ENCODE measurements around the gene KCND2. TPM values are rescaled to one million over a fixed set of nuclear protein-coding genes. Genes with fewer than 3 reads are reported as not detected.
A peak's percentile ranks its signal among the peaks of the same experiment; 100 is the strongest.
"Not testable (repeated sequence)": the region's sequence is repeated elsewhere in the genome, so short reads cannot be mapped to it uniquely, and the experiment has no call there.

Gene KCND2
- total RNA-seq, 2 experiments from 2014 or later, result not detected

DNA sequence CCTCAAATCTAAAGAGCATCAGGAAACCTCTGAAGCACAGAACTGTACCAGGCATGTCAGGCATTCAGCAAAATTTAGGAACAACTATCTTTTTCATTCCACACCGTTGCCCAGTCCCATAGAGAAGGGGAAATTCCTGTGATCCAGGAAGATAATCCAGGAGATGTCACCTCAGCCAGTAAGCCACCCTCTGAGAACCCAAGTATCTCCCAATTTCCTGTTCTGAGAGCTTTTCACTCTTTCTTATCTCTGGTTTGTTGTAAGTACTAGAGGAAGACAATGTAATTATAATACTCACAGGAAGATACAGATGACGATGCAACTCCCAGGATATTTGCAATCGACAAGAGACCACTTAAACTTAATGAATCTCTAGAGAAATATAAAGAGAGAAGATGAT, 487.9 kb downstream of the KCND2 start:
- POLR2A ChIA-PET, result no interaction called here
- Mint-ChIP-seq H3K27ac (no peak overlapping the region), H3K27me3 (peaks cover 5% of the 10 kb centered on the region), H3K36me3 (ENCODE audit: low read depth) (no peaks in the 10 kb centered on the region), H3K4me3 (no peak overlapping the region), H3K9me3 (no peaks in the 10 kb centered on the region), H3K4me1 (no peaks in the 10 kb centered on the region)
- CTCF ChIA-PET, result interaction anchor here (1.8 kb wide), 1 partner anchor 32 kb away, joined by 4 read pairs; no protein-coding TSS in a partner anchor
- DNase-seq, result no peak

DNA sequence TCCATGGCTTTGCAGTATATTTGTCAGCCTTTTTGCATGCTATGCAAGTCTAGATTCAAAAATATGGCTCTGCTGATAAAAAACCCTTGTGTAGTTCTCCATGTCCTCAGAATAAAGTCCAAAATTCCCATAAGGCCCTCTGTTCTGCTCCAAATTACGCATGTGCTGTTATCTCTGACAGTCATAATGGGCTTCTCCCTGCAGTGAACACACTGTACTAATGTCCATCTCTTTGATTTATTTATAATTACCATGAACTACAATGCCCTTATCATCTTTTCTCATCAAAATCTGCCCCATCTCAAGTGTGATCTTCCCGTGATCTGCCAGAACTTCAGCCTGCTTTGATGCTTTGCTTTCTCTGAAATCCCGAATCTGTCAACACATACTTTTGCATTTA, 497.2 kb downstream of the KCND2 start:
- no peak for DNase-seq
- POLR2A ChIA-PET, result no interaction called here
- CTCF ChIA-PET, result no interaction called here
- no peaks in the 10 kb centered on the region for H3K36me3 Mint-ChIP-seq (ENCODE audit: low read depth)
- H3K4me3 Mint-ChIP-seq, result no peak overlapping the region
- H3K27ac Mint-ChIP-seq, result no peak overlapping the region
- H3K9me3 Mint-ChIP-seq, result no peaks in the 10 kb centered on the region
- no peaks in the 10 kb centered on the region for H3K4me1 Mint-ChIP-seq
- H3K27me3 Mint-ChIP-seq, result no peaks in the 10 kb centered on the region

DNA sequence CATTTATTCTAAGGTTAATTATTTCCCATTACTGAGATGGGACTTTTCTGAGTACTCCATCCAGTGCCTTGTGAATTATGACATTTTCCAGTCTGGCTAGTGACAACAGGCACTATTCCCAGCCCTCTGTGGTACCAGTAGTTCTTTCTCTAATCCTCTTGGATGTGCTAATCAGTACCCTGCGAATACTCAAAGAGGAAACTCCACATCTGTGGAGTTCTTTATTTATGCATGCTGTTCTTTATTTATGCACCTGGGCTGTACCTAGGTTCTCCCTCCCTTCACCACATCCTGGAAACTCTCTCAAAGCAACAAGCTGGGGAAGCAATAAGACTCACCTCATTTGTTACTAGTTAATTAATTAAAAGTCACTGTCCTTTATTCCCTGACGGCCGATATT, 501.5 kb downstream of the KCND2 start:
- Mint-ChIP-seq H3K27ac (no peak overlapping the region), H3K36me3 (ENCODE audit: low read depth) (no peaks in the 10 kb centered on the region), H3K4me1 (no peaks in the 10 kb centered on the region), H3K27me3 (no peaks in the 10 kb centered on the region), H3K4me3 (no peak overlapping the region), H3K9me3 (no peaks in the 10 kb centered on the region)
- ChIA-PET CTCF (no interaction called here), POLR2A (no interaction called here)
- no peak for DNase-seq

DNA sequence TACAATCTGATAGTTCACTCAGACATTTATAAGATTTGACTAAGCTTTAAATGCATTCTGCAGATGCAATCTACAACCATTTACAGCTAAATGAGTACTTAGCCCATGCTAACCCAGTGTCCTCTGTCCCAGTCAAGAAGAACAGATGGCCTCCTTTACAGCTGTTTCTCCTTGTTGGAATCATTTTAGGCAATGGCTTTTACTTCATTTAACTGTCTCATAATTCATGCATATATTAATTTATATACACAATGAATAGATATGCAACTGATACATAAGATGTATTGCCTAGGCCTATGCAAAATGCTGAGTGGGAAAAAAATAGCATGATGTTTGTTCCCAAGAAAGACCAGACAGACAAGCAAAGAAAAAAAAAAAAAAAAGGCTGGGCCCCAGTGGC, 502.8 kb downstream of the KCND2 start:
- H3K4me3 Mint-ChIP-seq, result no peak overlapping the region
- H3K4me1 Mint-ChIP-seq, result no peaks in the 10 kb centered on the region

DNA sequence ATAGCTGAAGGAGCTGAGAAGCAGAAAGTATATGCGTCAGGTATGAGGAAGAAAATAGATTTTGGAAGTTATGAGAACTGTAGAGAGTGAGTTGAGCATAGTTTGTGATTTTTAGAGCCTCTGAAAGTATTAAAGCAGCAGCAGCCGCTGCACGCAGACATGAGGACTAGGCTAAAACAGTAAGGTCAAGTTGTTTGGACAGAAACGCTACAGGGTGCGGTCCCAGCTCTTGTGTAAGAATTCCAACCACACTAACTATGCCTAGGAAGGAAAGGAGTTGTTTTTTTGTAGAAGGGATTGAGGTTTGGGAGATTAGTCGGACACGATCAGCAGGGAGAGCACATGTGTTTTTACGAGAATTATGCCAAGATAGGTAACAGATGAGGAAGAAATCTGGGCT, 506.1 kb downstream of the KCND2 start:
- H3K27me3 Mint-ChIP-seq; CTCF ChIA-PET; DNase-seq; POLR2A ChIA-PET; H3K4me3 Mint-ChIP-seq; H3K4me1 Mint-ChIP-seq; H3K27ac Mint-ChIP-seq; H3K36me3 Mint-ChIP-seq (ENCODE audit: low read depth); H3K9me3 Mint-ChIP-seq: not testable (repeated sequence)

More for the DNA sequence above, 502.8 kb downstream of the KCND2 start:
- Mint-ChIP-seq H3K9me3 (no peaks in the 10 kb centered on the region), H3K27me3 (no peaks in the 10 kb centered on the region), H3K27ac (no peak overlapping the region), H3K36me3 (ENCODE audit: low read depth) (no peaks in the 10 kb centered on the region)
- POLR2A ChIA-PET, result no interaction called here
- no peak for DNase-seq
- CTCF ChIA-PET, result interaction anchor here (0.8 to 1.4 kb wide), 2 partner anchors 8 to 17 kb away, joined by 3 read pairs; no protein-coding TSS in a partner anchor

DNA sequence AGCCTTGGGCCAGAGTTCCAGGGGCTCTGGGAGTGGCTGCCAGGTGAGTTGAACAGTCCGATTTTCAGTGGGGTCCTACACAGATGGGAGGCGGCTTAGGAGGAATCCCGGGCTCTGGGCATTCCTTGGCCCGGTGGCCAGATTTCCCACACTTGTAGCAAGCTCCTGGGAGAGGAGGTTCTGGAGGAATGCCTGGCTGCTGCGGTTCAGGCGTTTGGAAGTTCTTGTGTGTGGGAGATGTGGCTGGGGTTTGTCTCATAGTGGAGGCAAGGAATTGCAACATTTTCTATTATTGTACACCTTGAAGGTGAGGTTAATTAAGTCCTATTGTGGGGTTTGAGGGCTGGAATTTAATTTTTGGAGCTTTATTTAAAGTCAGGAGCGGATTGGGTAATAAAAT, 507.5 kb downstream of the KCND2 start:
- H3K9me3 Mint-ChIP-seq; CTCF ChIA-PET; H3K4me1 Mint-ChIP-seq; H3K27ac Mint-ChIP-seq; H3K4me3 Mint-ChIP-seq; DNase-seq; H3K36me3 Mint-ChIP-seq (ENCODE audit: low read depth); POLR2A ChIA-PET; H3K27me3 Mint-ChIP-seq: not testable (repeated sequence)

DNA sequence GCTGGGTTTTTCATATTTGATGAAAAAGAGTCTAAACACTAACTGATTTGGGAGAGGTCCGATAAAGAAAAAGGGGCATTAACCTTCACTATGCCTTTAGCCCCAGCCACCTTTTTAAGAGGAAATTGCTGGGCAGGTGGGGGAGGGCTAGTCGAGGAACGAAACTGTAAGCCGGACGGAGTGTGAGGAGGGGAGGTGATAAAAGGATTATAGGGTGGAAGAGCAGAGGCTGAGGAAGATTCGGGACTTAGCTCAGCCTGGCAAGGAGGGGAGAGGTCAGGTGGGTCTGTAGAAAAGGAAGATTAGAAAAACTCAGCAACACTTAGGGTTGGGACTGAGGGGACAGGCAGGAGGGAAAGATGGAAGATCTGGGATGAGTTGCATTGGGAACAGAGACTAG, 508.0 kb downstream of the KCND2 start:
- no peak overlapping the region for H3K27ac Mint-ChIP-seq
- ChIA-PET POLR2A (no interaction called here), CTCF (no interaction called here)
- no peaks in the 10 kb centered on the region for H3K4me1 Mint-ChIP-seq
- H3K4me3 Mint-ChIP-seq, result no peak overlapping the region
- no peaks in the 10 kb centered on the region for H3K36me3 Mint-ChIP-seq (ENCODE audit: low read depth)
- no peaks in the 10 kb centered on the region for H3K9me3 Mint-ChIP-seq
- no peak for DNase-seq
- H3K27me3 Mint-ChIP-seq, result peaks cover 1% of the 10 kb centered on the region

DNA sequence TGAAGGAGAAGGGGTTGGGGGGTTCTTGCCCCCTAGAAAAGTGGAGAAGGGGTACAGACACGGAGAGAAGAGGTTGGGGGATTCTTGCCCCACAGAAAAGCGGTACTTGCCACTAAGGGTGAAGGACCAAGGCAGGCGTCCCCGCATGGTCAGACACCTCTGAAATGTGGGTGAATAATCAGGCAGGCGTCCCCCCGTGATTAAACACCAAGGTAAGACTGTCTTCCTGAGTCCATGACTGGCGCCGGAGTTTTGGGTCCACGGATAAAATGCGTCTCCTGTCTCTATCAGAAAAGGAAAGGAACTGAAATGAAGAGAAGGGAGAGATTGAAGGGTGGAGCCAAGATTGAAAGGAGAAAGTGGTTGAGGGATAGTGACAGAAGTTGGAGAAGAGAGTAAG, 508.9 kb downstream of the KCND2 start:
- POLR2A ChIA-PET; H3K36me3 Mint-ChIP-seq (ENCODE audit: low read depth); H3K4me1 Mint-ChIP-seq; H3K9me3 Mint-ChIP-seq; DNase-seq; H3K27ac Mint-ChIP-seq; H3K4me3 Mint-ChIP-seq; H3K27me3 Mint-ChIP-seq: not testable (repeated sequence)
- CTCF ChIA-PET, result interaction anchor here (1.1 kb wide), 1 partner anchor 10 kb away, joined by 3 read pairs; no protein-coding TSS in a partner anchor

DNA sequence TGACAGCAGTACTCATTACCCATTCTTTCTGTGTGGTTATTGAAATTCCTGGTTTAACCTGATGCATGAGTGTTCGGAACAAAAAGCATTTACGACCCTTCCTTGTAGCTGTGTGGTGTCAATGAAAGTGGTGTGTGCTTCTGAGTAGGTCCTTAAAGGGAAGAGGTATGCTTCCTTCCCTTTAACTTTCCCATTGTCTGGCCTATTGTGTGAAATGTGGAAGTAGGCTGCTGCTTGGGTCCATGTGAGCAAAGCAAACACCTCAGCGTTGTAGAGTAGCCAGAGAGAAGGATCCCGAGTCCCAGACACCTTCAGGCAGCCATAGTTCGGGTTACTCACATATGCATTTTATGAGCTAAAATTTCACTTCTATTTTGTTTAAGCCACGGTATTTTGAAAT, 510.3 kb downstream of the KCND2 start:
- no peaks in the 10 kb centered on the region for H3K4me1 Mint-ChIP-seq
- H3K4me3 Mint-ChIP-seq, result no peak overlapping the region
- no peak for DNase-seq
- no peaks in the 10 kb centered on the region for H3K9me3 Mint-ChIP-seq
- ChIA-PET POLR2A (no interaction called here), CTCF (interaction anchor here (0.5 to 0.6 kb wide), 2 partner anchors 308 to 766 kb away, joined by 3 read pairs; no protein-coding TSS in a partner anchor)
- H3K36me3 Mint-ChIP-seq (ENCODE audit: low read depth), result no peaks in the 10 kb centered on the region
- H3K27ac Mint-ChIP-seq, result no peak overlapping the region
- peaks cover 2% of the 10 kb centered on the region for H3K27me3 Mint-ChIP-seq

DNA sequence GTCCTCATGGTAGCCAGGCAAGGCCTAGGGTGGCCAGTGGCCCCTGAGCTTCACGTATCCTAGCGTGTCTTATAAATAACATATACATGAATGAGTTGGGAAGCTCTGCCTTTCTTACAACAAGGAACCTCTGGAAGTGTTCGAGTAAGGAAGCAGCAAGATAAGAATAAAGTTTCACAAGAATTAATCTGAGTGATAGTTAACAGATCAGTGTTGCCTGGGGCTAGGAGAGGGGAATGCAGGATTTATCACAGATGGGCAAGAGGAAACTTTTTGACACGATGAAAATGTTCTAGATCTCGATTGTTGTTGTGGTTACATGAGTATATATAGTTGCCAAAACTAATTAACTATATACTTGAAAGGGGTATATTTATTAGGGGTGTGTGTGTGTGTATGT, 510.7 kb downstream of the KCND2 start:
- Mint-ChIP-seq H3K36me3 (ENCODE audit: low read depth) (no peaks in the 10 kb centered on the region), H3K27ac (no peak overlapping the region), H3K4me3 (no peak overlapping the region), H3K4me1 (no peaks in the 10 kb centered on the region), H3K9me3 (no peaks in the 10 kb centered on the region), H3K27me3 (peaks cover 2% of the 10 kb centered on the region)
- no peak for DNase-seq
- POLR2A ChIA-PET, result no interaction called here
- CTCF ChIA-PET, result interaction anchor here (0.5 kb wide), 1 partner anchor 307 kb away, joined by 3 read pairs; no protein-coding TSS in a partner anchor

DNA sequence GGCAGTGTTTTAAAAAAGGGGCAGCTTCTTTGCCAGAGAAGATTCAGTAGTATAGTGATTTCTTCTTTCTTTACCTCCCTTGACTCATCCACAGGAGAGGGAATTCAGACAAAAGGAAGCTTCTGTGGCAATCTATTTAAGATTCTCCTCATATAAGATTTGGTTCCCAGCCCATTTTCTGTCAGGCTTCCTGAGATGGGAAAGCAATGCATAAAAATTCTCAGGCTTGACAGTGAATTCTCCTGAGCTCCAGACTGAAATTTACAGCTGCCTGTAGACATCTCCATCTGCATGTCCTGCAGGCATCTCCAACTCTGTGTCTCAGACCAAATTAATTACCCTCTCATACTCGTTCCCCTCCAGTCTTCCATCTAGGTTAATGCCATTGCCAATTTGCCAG, 512.1 kb downstream of the KCND2 start:
- Mint-ChIP-seq H3K36me3 (ENCODE audit: low read depth) (no peaks in the 10 kb centered on the region), H3K9me3 (no peaks in the 10 kb centered on the region), H3K4me3 (no peak overlapping the region), H3K27me3 (peaks cover 2% of the 10 kb centered on the region), H3K4me1 (no peaks in the 10 kb centered on the region), H3K27ac (no peak overlapping the region)
- POLR2A ChIA-PET, result no interaction called here
- CTCF ChIA-PET, result no interaction called here
- no peak for DNase-seq

DNA sequence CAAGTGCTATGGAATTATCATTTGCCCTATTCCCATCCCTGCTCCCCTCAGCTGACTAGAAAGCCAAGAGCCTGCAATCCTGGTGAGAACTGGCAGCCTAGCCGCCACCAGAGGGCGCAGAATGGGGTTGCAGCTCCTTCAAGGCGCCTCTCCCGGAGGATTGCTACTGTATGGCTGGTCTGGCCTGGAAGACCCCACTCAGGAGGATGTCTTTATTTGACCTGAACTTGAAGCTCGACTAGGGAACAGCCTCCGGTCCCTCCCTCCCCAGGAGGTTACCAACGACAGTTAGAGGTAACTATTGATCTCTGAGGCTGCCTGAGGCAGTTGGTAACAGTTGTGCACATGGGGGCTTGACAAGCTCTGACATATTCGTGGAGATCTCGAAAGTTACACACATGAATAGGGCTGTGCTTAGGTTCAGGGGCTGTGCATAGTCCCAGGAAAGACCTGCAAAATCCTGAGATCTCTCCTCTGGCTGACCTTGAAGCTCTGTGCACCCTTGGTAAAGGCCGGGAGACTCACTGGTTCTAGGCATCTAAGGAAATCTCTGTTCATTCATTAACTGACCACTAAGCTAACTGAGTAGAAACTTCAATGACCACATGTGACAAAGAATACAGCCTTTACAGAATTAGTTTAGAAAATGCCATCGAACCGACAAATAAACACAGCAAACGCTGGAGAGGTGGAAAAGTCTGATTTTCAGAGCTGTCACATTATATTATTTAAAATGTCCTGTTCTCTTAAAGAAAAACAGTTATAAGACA, 519.3 kb downstream of the KCND2 start:
- CTCF ChIA-PET, result interaction anchor here (0.9 to 1.8 kb wide), 7 partner anchors 8 to 289 kb away, joined by 3 to 8 read pairs (median 4); no protein-coding TSS in a partner anchor
- H3K9me3 Mint-ChIP-seq, result no peaks in the 10 kb centered on the region
- no peaks in the 10 kb centered on the region for H3K4me1 Mint-ChIP-seq
- no peak overlapping the region for H3K4me3 Mint-ChIP-seq
- no peaks in the 10 kb centered on the region for H3K36me3 Mint-ChIP-seq (ENCODE audit: low read depth)
- H3K27ac Mint-ChIP-seq, result no peak overlapping the region
- DNase-seq, result peak; percentile 55
- peaks cover 8% of the 10 kb centered on the region for H3K27me3 Mint-ChIP-seq
- POLR2A ChIA-PET, result interaction anchor here (0.7 kb wide), 1 partner anchor 284 kb away, joined by 4 read pairs; no protein-coding TSS in a partner anchor

DNA sequence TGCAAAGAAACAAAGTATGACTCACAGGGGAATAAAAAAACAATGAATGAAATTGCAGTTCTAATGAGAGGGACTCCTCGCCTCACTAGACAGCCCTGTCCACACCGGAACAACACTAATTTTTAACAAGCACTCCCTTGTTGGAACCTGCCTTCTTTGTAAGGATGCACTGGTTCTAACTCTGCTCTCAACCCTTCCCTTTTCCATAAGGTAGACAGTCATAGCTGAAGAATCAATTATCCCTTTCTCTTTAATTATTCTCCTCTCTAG, 519.8 kb downstream of the KCND2 start:
- no peak overlapping the region for H3K27ac Mint-ChIP-seq
- H3K36me3 Mint-ChIP-seq (ENCODE audit: low read depth), result no peaks in the 10 kb centered on the region
- ChIA-PET CTCF (interaction anchor here (0.6 to 1.8 kb wide), 7 partner anchors 8 to 135 kb away, joined by 3 to 8 read pairs (median 3); no protein-coding TSS in a partner anchor), POLR2A (interaction anchor here (0.7 kb wide), 1 partner anchor 283 kb away, joined by 4 read pairs; no protein-coding TSS in a partner anchor)
- no peak for DNase-seq
- peaks cover 10% of the 10 kb centered on the region for H3K27me3 Mint-ChIP-seq
- no peak overlapping the region for H3K4me3 Mint-ChIP-seq
- H3K9me3 Mint-ChIP-seq, result no peaks in the 10 kb centered on the region
- H3K4me1 Mint-ChIP-seq, result no peaks in the 10 kb centered on the region
